Measurements from ENCODE around the gene MBD1. TPM values are rescaled to one million over a fixed set of nuclear protein-coding genes. Genes with fewer than 3 reads are reported as not detected.
"Not testable (repeated sequence)": the region's sequence is repeated elsewhere in the genome, so short reads cannot be mapped to it uniquely, and the experiment has no call there.

The MBD1 gene
- total and polyA plus RNA-seq, 3 donors from 2014 or later, result 181 to 225 (median 200) TPM

DNA sequence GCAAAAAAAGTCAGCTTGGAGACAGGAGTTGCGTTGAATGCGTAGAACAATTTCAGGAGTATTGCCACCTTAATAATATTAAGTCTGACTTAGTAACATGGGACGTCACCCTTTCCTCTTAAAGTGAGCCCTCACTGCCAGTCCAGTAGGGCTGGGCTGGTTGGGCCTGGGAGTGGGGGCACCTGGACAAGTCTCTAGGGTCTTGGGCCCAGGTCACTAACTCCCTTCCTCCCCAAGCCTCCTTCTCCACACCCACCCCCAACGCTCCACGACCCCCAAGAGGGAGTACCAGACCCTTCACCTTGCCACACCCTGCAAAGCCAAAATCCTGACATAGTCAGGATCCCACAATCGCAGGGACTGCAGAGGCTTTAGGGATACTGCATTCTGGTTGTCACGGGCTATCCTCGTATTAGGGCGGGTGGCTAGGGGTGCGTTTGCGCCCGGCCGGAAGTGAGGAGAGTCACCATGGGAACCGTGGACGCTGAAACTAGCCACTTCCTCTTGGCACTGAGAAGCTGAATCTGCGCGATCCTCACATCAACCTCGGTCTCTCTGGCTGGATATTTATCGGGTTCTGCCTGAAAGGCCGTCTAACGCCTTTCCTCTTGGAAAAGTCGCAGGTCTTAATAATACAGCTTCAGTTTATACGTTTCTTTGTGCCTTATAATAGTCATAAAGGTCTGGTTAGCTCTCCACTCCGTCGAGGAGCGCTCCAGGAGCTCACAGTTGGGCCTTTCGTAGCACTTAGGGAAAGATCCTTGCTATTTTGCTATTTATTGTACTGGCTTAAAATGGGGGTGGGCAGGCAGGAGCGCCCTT is 16.5 kb upstream of the MBD1 start:
- Histone ChIP-seq H3K27me3 (no peaks in the 10 kb centered on the region), H3K4me1 (no peaks in the 10 kb centered on the region), H3K9me3 (no peaks in the 10 kb centered on the region), H3K27ac (no peak overlapping the region), H3K36me3 (ENCODE audit: low read depth, missing control alignments) (no peaks in the 10 kb centered on the region), H3K4me3 (peak overlapping the region; percentile 46 to 47)
- DNase-seq, result peak; percentile 90
- 8% methylated on average over 26 to 27 of the region's 28 CpGs for WGBS, 2 donors
- TF ChIP-seq POLR2A (IDR thresholded peaks at IDR 0.05) (no peak), CTCF (IDR thresholded peaks at IDR 0.05) (no peak)
- intact Hi-C loops (cut with DNase I; ENCODE audit: low total_unique reads), result no loop called here

DNA sequence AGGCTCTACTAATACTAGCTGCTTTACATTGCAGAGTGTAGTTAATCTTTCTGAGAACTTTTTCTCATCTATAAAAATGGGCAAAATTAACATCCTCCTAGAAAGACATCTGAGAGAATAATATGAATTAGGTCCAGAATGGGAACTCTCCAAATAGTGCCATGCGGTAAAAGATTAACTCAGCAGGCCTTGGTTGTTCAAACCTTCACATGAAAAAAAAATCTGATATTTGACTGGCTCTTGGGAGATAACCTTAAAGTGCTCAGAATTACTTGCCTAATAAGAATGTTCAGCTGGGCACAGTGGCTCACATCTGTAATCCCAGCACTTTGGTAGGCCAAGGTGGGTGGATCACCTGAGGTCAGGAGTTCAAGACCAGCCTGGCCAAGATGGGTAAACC is 11.7 kb upstream of the MBD1 start:
- no peaks in the 10 kb centered on the region for H3K36me3 ChIP-seq (ENCODE audit: low read depth, missing control alignments)
- H3K27ac ChIP-seq, result no peak overlapping the region
- 89 to 96% methylated on average over 1 of the region's 1 CpG for WGBS, 2 donors
- intact Hi-C loops (cut with DNase I; ENCODE audit: low total_unique reads), result no loop called here
- TF ChIP-seq CTCF (IDR thresholded peaks at IDR 0.05), result no peak
- TF ChIP-seq POLR2A (IDR thresholded peaks at IDR 0.05), result no peak
- H3K4me1 ChIP-seq, result no peaks in the 10 kb centered on the region
- no peak overlapping the region for H3K4me3 ChIP-seq
- no peaks in the 10 kb centered on the region for H3K9me3 ChIP-seq
- no peaks in the 10 kb centered on the region for H3K27me3 ChIP-seq
- DNase-seq, result no peak

- Histone ChIP-seq H3K36me3 (ENCODE audit: low read depth, missing control alignments) (no peaks in the 10 kb centered on the region), H3K27ac (no peak overlapping the region), H3K4me1 (peaks cover 2% of the 10 kb centered on the region), H3K27me3 (no peaks in the 10 kb centered on the region), H3K9me3 (no peaks in the 10 kb centered on the region), H3K4me3 (no peak overlapping the region)
- WGBS, 2 donors, result 65 to 71% methylated on average over 4 of the region's 4 CpGs
- no peak for TF ChIP-seq CTCF (IDR thresholded peaks at IDR 0.05)
- intact Hi-C loops (cut with DNase I; ENCODE audit: low total_unique reads), result no loop called here
- DNase-seq, result no peak
These were observed 7.8 kb upstream of the MBD1 start for GRCh38 chr18:50289108-50289443.

GRCh38 chr18:50288348-50289107 is 7.2 kb upstream of the MBD1 start:
- peak overlapping the region; percentile 87 to 90 for H3K27ac ChIP-seq
- H3K36me3 ChIP-seq (ENCODE audit: low read depth, missing control alignments); H3K9me3 ChIP-seq; H3K4me1 ChIP-seq; H3K27me3 ChIP-seq; DNase-seq; intact Hi-C loops (cut with DNase I; ENCODE audit: low total_unique reads): not testable (repeated sequence)
- WGBS, 2 donors, result 51 to 64% methylated on average over 21 of the region's 21 CpGs
- H3K4me3 ChIP-seq, result peak overlapping the region; percentile 69 to 72

- peak; percentile 100 for DNase-seq
- intact Hi-C loops (cut with DNase I; ENCODE audit: low total_unique reads), result no loop called here
- Histone ChIP-seq H3K4me3 (peak within 1 kb of the TSS; percentile 69 to 72), H3K27me3 (no peaks in the 10 kb centered on the region), H3K4me1 (peaks cover 2% of the 10 kb centered on the region), H3K27ac (peak within 1 kb of the TSS; percentile 87 to 90), H3K9me3 (no peaks in the 10 kb centered on the region), H3K36me3 (ENCODE audit: low read depth, missing control alignments) (no peaks in the 10 kb centered on the region)
- WGBS, 2 donors, result 0% methylated on average over 49 to 76 of the region's 76 CpGs
- TF ChIP-seq CTCF (IDR thresholded peaks at IDR 0.05) (peak; percentile 19 to 60 (median 52)), POLR2A (IDR thresholded peaks at IDR 0.05) (no peak)
These were observed 6.4 kb upstream of the MBD1 start, which contains the start of gene CXXC1 for GRCh38 chr18:50287441-50288347. Gene CXXC1, minus strand, starts transcription at chr18:50287692. Its CDS starts 103 bp downstream, at chr18:50287589.

Data from testis (tissue), 3 donors.